Hematopoietic multipotent progenitor cell treated with erythropoietin and hydrocortisone succinate and interleukin-3 and kit ligand, for 8 days (in vitro differentiated cells): ENCODE measurements around the gene HLCS.
"Not testable (repeated sequence)": the region's sequence is repeated elsewhere in the genome, so short reads cannot be mapped to it uniquely, and the experiment has no call there.

Experiments used
- DNase-seq: peaks from one replicate; pipeline ENCODE4 v3.0.0-alpha.2; 2015

HLCS gene

GRCh38 chr21:36841866-36842265 lies 124.6 kb downstream of the HLCS start:
- no peak for DNase-seq

GRCh38 chr21:36839735-36840134 lies 126.7 kb downstream of the HLCS start:
- no peak for DNase-seq

GRCh38 chr21:36839123-36839522 lies 127.3 kb downstream of the HLCS start:
- DNase-seq, result no peak

GRCh38 chr21:36835383-36835795 lies 131.1 kb downstream of the HLCS start:
- no peak for DNase-seq

GRCh38 chr21:36834192-36834591 lies 132.3 kb downstream of the HLCS start:
- no peak for DNase-seq

- DNase-seq, result no peak
Observed at GRCh38 chr21:36830100-36830499, 136.4 kb downstream of the HLCS start.

GRCh38 chr21:36828891-36829515 lies 137.5 kb downstream of the HLCS start:
- no peak for DNase-seq

- DNase-seq, result no peak
Observed at GRCh38 chr21:36828208-36828607, 138.3 kb downstream of the HLCS start.

GRCh38 chr21:36825658-36826057 lies 140.8 kb downstream of the HLCS start:
- no peak for DNase-seq

- DNase-seq, result no peak
Observed at GRCh38 chr21:36821032-36821299, 145.5 kb downstream of the HLCS start.

- DNase-seq, result no peak
Observed at GRCh38 chr21:36820176-36821031, 146.1 kb downstream of the HLCS start.

GRCh38 chr21:36817732-36818450 lies 148.6 kb downstream of the HLCS start:
- no peak for DNase-seq

GRCh38 chr21:36816561-36817130 lies 149.8 kb downstream of the HLCS start:
- DNase-seq, result no peak

GRCh38 chr21:36816026-36816425 lies 150.4 kb downstream of the HLCS start:
- not testable (repeated sequence) for DNase-seq

GRCh38 chr21:36815284-36815683 lies 151.2 kb downstream of the HLCS start:
- no peak for DNase-seq

GRCh38 chr21:36813052-36813451 lies 153.4 kb downstream of the HLCS start:
- no peak for DNase-seq

GRCh38 chr21:36811762-36812161 lies 154.7 kb downstream of the HLCS start:
- no peak for DNase-seq

GRCh38 chr21:36810443-36810842 lies 156.0 kb downstream of the HLCS start:
- no peak for DNase-seq

GRCh38 chr21:36807422-36807928 lies 159.0 kb downstream of the HLCS start:
- DNase-seq, result no peak

GRCh38 chr21:36806103-36806502 lies 160.4 kb downstream of the HLCS start:
- no peak for DNase-seq

- DNase-seq, result no peak
Observed at GRCh38 chr21:36804874-36805611, 161.4 kb downstream of the HLCS start.

GRCh38 chr21:36803816-36804439 lies 162.5 kb downstream of the HLCS start:
- no peak for DNase-seq
